Measurements from ENCODE around the gene LRRC8D.

DNA sequence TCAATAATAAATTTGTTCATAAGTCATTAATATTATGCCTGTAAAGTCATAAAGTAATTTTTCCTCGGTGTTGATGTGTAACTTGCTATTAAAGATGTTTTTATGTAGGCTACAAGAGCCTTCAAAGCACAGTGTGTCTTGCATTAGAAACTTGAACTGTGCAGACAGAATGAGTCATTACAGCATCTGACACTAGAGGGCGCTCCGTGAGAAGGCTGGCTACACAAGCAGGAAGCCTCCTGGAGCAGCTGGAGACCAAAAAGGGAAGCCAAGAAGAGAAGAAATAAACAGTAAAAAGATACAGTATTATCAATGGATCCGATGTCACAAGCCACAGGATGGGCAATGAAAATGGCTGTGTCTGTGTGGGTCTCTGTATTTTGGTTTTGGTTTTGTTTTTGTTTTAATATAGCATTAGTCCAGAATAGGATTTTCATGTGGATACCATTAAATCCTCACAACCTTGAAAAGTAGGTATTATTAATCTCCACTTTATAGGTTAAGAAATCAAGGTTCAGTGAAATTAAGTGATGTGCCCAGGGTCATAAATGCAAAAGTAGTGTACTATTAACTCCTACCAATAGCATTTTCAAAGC is 16.1 kb upstream of the LRRC8D start:
- TF ChIP-seq EZH2phosphoT487 (IDR thresholded peaks at IDR 0.05; ENCODE audit: borderline replicate concordance), result no peak
- TF ChIP-seq, protein P1, sequence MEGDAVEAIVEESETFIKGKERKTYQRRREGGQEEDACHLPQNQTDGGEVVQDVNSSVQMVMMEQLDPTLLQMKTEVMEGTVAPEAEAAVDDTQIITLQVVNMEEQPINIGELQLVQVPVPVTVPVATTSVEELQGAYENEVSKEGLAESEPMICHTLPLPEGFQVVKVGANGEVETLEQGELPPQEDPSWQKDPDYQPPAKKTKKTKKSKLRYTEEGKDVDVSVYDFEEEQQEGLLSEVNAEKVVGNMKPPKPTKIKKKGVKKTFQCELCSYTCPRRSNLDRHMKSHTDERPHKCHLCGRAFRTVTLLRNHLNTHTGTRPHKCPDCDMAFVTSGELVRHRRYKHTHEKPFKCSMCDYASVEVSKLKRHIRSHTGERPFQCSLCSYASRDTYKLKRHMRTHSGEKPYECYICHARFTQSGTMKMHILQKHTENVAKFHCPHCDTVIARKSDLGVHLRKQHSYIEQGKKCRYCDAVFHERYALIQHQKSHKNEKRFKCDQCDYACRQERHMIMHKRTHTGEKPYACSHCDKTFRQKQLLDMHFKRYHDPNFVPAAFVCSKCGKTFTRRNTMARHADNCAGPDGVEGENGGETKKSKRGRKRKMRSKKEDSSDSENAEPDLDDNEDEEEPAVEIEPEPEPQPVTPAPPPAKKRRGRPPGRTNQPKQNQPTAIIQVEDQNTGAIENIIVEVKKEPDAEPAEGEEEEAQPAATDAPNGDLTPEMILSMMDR (conservative IDR thresholded peaks at IDR 0.05; ENCODE audit: low read length), result peak; percentile 96
